ENCODE results near the gene PLA2G4A.

- TF ChIP-seq CTCF (conservative IDR thresholded peaks at IDR 0.05 in 1 of 2, IDR thresholded peaks at IDR 0.05 in 1 of 2; ENCODE audit: extremely low read depth in 1 of 2, insufficient read depth in 1 of 2, low read depth in 1 of 2, low read length in 2 of 2) (no peak), EZH2 (IDR thresholded peaks at IDR 0.05; ENCODE audit: borderline replicate concordance, low read length) (no peak)
These were observed 29.1 kb upstream of the PLA2G4A start for GRCh38 chr1:186799689-186800054.

Data from mammary epithelial cell (primary cell).